CD14-positive monocyte (primary cell): Measurements from ENCODE around the gene CALML4. TPM values are rescaled to one million over a fixed set of nuclear protein-coding genes. Genes with fewer than 3 reads are reported as not detected.
"Not testable (repeated sequence)": the region's sequence is repeated elsewhere in the genome, so short reads cannot be mapped to it uniquely, and the experiment has no call there.

Experiments used
- DNase-seq, 3 donors: peaks; one replicate each; pipeline ENCODE4 v3.0.0-alpha.2; 2011 to 2022
- H2AFZ ChIP-seq: 2 replicates; pipeline ENCODE4 v1.6.0; 2012; ENCODE audit warnings: mild to moderate bottlenecking, low read depth, low read length, inconsistent platforms; ENCODE audit not compliant: insufficient read depth, poor library complexity, severe bottlenecking
- H3K27ac ChIP-seq, 2 donors: 1 replicate in 1 of 2; 2 replicates in 1 of 2; pipeline ENCODE4 v1.5.1; 2012 to 2013; ENCODE audit warnings: low read length in 2 of 2, control low read depth in 1 of 2, inconsistent platforms in 1 of 2, low read depth in 1 of 2, mild to moderate bottlenecking in 1 of 2
- H3K27me3 ChIP-seq, 2 donors: one replicate each; pipeline versions ENCODE4 v1.6.0 to v1.6.1; 2011 to 2013; ENCODE audit warnings: low read length in 2 of 2; ENCODE audit not compliant: control insufficient read depth in 2 of 2, insufficient read depth in 2 of 2
- H3K36me3 ChIP-seq, 2 donors: replicated peaks in 1 of 2; 1 replicate in 1 of 2; 2 replicates in 1 of 2; pipeline versions ENCODE4 v1.5.1 to v1.6.1; 2012 to 2013; ENCODE audit warnings: low read length in 2 of 2, control low read depth in 1 of 2, inconsistent platforms in 1 of 2, mild to moderate bottlenecking in 1 of 2; ENCODE audit not compliant: insufficient read depth in 2 of 2, control insufficient read depth in 1 of 2
- H3K4me1 ChIP-seq, 2 donors: 1 replicate in 1 of 2; 2 replicates in 1 of 2; pipeline versions ENCODE4 v1.5.1 to v1.6.1; 2012 to 2013; ENCODE audit warnings: low read length in 2 of 2, control low read depth in 1 of 2, inconsistent platforms in 1 of 2, mild to moderate bottlenecking in 1 of 2, moderate library complexity in 1 of 2; ENCODE audit not compliant: insufficient read depth in 2 of 2, control insufficient read depth in 1 of 2
- H3K4me2 ChIP-seq: replicated peaks from 2 replicates; pipeline ENCODE3; 2012; ENCODE audit warnings: low read length, moderate library complexity, mild to moderate bottlenecking; ENCODE audit not compliant: poor library complexity, severe bottlenecking; ENCODE audit errors: extremely low read depth
- H3K4me3 ChIP-seq, 3 experiments: fragments of 200-600 bp in 1 of 3; sonication (generic) in 1 of 3; replicated peaks in 1 of 3; 1 replicate in 2 of 3; 2 replicates in 1 of 3; pipeline ENCODE4 v1.5.1; 2011 to 2013; ENCODE audit warnings: low read length in 3 of 3, mild to moderate bottlenecking in 3 of 3, control low read depth in 2 of 3, low read depth in 2 of 3, inconsistent platforms in 1 of 3, moderate library complexity in 1 of 3
- H3K79me2 ChIP-seq: 2 replicates; pipeline ENCODE4 v1.6.0; 2012; ENCODE audit warnings: mild to moderate bottlenecking, control low read depth, inconsistent platforms, low read length, moderate library complexity; ENCODE audit not compliant: insufficient read depth
- H3K9ac ChIP-seq: 2 replicates; pipeline ENCODE4 v1.6.0; 2017; ENCODE audit warnings: low read length, mild to moderate bottlenecking; ENCODE audit not compliant: insufficient read depth, poor library complexity, severe bottlenecking
- H3K9me3 ChIP-seq, 2 donors: replicated peaks in 1 of 2; 1 replicate in 1 of 2; 2 replicates in 1 of 2; pipeline versions ENCODE4 v1.5.1 to v1.6.1; 2012 to 2013; ENCODE audit warnings: low read length in 2 of 2, control low read depth in 1 of 2; ENCODE audit not compliant: control insufficient read depth in 1 of 2, insufficient read depth in 1 of 2
- H4K20me1 ChIP-seq: 2 replicates; pipeline ENCODE4 v1.6.0; 2012; ENCODE audit warnings: mild to moderate bottlenecking, low read length, control low read depth, moderate library complexity; ENCODE audit not compliant: insufficient read depth
- H3K27ac Mint-ChIP-seq, 7 donors: one replicate each; pipeline ENCODE4 v1.8.0; 2020; ENCODE audit warnings: mild to moderate bottlenecking in 7 of 7, mixed read lengths in 7 of 7, moderate library complexity in 6 of 7, inconsistent platforms in 2 of 7
- H3K27me3 Mint-ChIP-seq, 3 donors: one replicate each; pipeline ENCODE4 v1.8.0; 2021 to 2022; ENCODE audit warnings: low read depth in 3 of 3, mild to moderate bottlenecking in 3 of 3, mixed read lengths in 3 of 3, moderate library complexity in 3 of 3, inconsistent platforms in 1 of 3
- H3K36me3 Mint-ChIP-seq, 2 donors: one replicate each; pipeline ENCODE4 v1.8.0; 2020; ENCODE audit warnings: mixed read lengths in 2 of 2, inconsistent platforms in 1 of 2, mild to moderate bottlenecking in 1 of 2
- H3K4me1 Mint-ChIP-seq: one replicate; pipeline ENCODE4 v1.8.0; 2020; ENCODE audit warnings: mild to moderate bottlenecking, mixed read lengths
- H3K4me3 Mint-ChIP-seq, 2 donors: one replicate each; pipeline ENCODE4 v1.8.0; 2020; ENCODE audit warnings: mild to moderate bottlenecking in 2 of 2, mixed read lengths in 2 of 2, moderate library complexity in 1 of 2
- H3K9me3 Mint-ChIP-seq, 7 donors: one replicate each; pipeline ENCODE4 v1.8.0; 2020 to 2022; ENCODE audit warnings: mixed read lengths in 7 of 7, mild to moderate bottlenecking in 6 of 7, moderate library complexity in 6 of 7, inconsistent platforms in 2 of 7
- WGBS: methylation state at CpG from one replicate; pipeline ENCODE4 v1.1.5; 2013; ENCODE audit warnings: missing lambda C conversion rate; ENCODE audit not compliant: insufficient coverage; 5-methylcytosine and 5-hydroxymethylcytosine counted together
- intact Hi-C, 2 donors: fragments of 100-400 bp; cut with micrococcal nuclease; formaldehyde crosslinking; loops; one replicate each; pipeline versions ENCODE4 v1.15.0 to v1.15.1; 2023
- polyA plus RNA-seq, 3 donors: library from polyadenylated mRNA; depleted of rRNA in 1 of 3; unstranded in 2 of 3; stranded (reverse) in 1 of 3; fragments of 300-500 nt in 2 of 3; fragments of >200 nt in 1 of 3; fragmentation: Illumina TruSeq in 2 of 3; gene quantifications; 1 replicate in 2 of 3; 2 replicates in 1 of 3; pipeline ENCODE4 v1.2.3, GENCODE V29; 2012 to 2021
- TF ChIP-seq, protein P1 (sequence below): fragments of 200-600 bp; IDR thresholded peaks from one replicate; pipeline ENCODE4 v1.8.0; 2022; ENCODE audit warnings: antibody characterized with exemption, mild to moderate bottlenecking

Gene CALML4
- polyA plus RNA-seq, 3 donors, result 24.3 to 44.5 (median 38.8) TPM

DNA sequence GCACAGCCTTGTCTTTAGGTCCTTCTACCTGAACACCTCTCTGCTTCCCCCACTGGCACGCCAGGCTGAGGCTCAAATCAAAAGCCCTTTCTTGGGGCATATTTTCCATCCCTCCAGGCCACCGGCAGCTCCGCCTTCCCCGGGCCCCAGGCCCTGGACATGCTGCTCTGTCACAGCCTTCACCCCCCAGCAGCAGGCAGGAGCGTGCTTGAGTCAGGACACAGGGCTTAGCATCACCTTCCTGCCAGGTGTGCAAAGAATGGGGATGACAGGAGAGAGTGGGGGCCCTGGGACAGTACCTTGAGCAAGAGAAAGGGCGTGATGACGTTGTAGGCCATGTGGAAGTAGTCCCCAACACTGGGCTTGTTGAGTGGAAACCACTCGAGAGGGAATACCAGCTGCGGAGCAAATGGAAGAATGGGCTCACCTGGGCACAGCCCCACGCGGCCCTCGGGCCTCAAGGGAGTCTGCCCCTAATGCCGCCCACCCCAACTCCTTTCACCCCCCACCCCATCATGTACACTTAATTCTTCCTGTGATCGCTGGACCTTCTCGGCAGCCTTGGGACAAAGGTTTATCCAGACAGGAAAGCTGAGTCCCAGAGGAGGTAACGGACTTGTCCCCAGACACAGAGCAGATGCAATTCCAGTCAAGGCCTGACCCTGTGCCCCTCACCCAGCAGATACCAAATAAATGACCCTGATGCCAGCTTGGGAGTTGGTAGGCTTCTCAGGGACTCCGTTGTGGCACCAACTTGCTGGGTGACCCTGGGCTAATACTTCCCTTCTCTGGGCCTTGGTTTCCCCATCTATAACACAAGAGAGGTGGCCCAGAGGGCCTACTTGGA lies 9.1 kb upstream of the CALML4 start:
- DNase-seq, result no peak
- Mint-ChIP-seq H3K27ac (peak overlapping the region in 6 of 7 donors; percentile 18 to 80 (median 48)), H3K27me3 (peaks cover 0 to 2% (median 0%) of the 10 kb centered on the region in 3 donors), H3K4me1 (peaks cover 33% of the 10 kb centered on the region), H3K36me3 (peaks cover 0 to 32% of the 10 kb centered on the region in 2 donors), H3K9me3 (no peaks in the 10 kb centered on the region), H3K4me3 (no peak overlapping the region)
- over 99% methylated on average over 13 of the region's 17 CpGs for WGBS
- H3K4me1 ChIP-seq, result peaks cover 31 to 37% of the 10 kb centered on the region in 2 donors
- peak overlapping the region; percentile 18 for H3K4me2 ChIP-seq
- peak overlapping the region; percentile 44 to 73 for H3K27ac ChIP-seq
- intact Hi-C loops, result no loop called here
- no peaks in the 10 kb centered on the region for H3K27me3 ChIP-seq
- no peak overlapping the region for H3K9ac ChIP-seq
- no peak overlapping the region for H2AFZ ChIP-seq
- TF ChIP-seq, protein P1, sequence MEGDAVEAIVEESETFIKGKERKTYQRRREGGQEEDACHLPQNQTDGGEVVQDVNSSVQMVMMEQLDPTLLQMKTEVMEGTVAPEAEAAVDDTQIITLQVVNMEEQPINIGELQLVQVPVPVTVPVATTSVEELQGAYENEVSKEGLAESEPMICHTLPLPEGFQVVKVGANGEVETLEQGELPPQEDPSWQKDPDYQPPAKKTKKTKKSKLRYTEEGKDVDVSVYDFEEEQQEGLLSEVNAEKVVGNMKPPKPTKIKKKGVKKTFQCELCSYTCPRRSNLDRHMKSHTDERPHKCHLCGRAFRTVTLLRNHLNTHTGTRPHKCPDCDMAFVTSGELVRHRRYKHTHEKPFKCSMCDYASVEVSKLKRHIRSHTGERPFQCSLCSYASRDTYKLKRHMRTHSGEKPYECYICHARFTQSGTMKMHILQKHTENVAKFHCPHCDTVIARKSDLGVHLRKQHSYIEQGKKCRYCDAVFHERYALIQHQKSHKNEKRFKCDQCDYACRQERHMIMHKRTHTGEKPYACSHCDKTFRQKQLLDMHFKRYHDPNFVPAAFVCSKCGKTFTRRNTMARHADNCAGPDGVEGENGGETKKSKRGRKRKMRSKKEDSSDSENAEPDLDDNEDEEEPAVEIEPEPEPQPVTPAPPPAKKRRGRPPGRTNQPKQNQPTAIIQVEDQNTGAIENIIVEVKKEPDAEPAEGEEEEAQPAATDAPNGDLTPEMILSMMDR, result no peak
- H3K79me2 ChIP-seq, result peaks cover 58% of the 10 kb centered on the region
- H3K36me3 ChIP-seq, result peaks cover 0 to 35% of the 10 kb centered on the region in 2 donors
- no peak overlapping the region for H3K4me3 ChIP-seq
- peaks cover 26% of the 10 kb centered on the region for H4K20me1 ChIP-seq
- H3K9me3 ChIP-seq, result no peaks in the 10 kb centered on the region

DNA sequence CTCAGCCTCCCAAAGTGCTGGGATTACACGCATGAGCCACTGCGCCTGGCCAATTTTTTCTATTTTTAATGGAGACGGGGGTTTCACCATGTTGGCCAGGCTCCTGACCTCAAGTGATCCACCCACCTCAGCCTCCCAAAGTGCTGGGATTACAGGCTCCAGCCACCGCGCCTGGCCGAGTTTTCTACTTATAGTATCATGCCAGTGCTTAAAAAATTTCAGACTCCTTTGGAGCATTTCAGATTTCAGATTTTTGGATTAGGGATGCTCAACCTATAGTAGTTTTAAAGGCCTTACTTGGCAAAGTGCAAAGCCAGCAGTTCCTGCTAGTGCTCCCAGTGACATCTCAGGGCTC lies 8.3 kb upstream of the CALML4 start:
- H3K27ac Mint-ChIP-seq, H3K9me3 Mint-ChIP-seq, H3K27me3 Mint-ChIP-seq, H2AFZ ChIP-seq, H3K27ac ChIP-seq, H3K4me3 ChIP-seq, H3K9ac ChIP-seq, DNase-seq, H3K4me3 Mint-ChIP-seq, H3K4me2 ChIP-seq, H3K9me3 ChIP-seq, H3K27me3 ChIP-seq, intact Hi-C loops: not testable (repeated sequence)
- 95% methylated on average over 3 of the region's 6 CpGs for WGBS
- Histone ChIP-seq H3K79me2 (peaks cover 50% of the 10 kb centered on the region), H4K20me1 (peaks cover 19% of the 10 kb centered on the region), H3K4me1 (peaks cover 34 to 45% of the 10 kb centered on the region in 2 donors), H3K36me3 (peaks cover 0 to 33% of the 10 kb centered on the region in 2 donors)
- Mint-ChIP-seq H3K36me3 (peaks cover 0 to 31% of the 10 kb centered on the region in 2 donors), H3K4me1 (peaks cover 41% of the 10 kb centered on the region)
